Measurements from ENCODE around the gene WIPI1. TPM values are rescaled to one million over a fixed set of nuclear protein-coding genes. Genes with fewer than 3 reads are reported as not detected.

Gene WIPI1
- total RNA-seq, 1 experiment from 2014 or later = 20.2 TPM

- no peak for TF ChIP-seq CTCF (conservative IDR thresholded peaks at IDR 0.05; ENCODE audit: low read depth, low read length)
- TF ChIP-seq EZH2 (IDR thresholded peaks at IDR 0.05; ENCODE audit: low read length, unreplicated experiment) = no peak
- no peak for TF ChIP-seq EZH2phosphoT487 (IDR thresholded peaks at IDR 0.05; ENCODE audit: borderline replicate concordance, low read length)
- BruUV-seq (replicated peaks) = no TSS peak
- Histone ChIP-seq H3K27ac (ENCODE audit: low read length) (no peak overlapping the region), H2AFZ (ENCODE audit: low read length) (no peak overlapping the region), H3K4me2 (ENCODE audit: low read length) (no peak overlapping the region), H3K79me2 (ENCODE audit: low read length) (no peaks in the 10 kb centered on the region), H3F3A (ENCODE audit: low read length, unreplicated experiment) (no peaks in the 10 kb centered on the region), H3K27me3 (ENCODE audit: low read length) (no peaks in the 10 kb centered on the region; the same call in 1 of the 2 replicates), H3K4me3 (ENCODE audit: low read length) (no peak overlapping the region), H3K4me1 (ENCODE audit: insufficient read depth, low read length) (no peaks in the 10 kb centered on the region), H3K36me3 (ENCODE audit: low read depth, low read length) (no peaks in the 10 kb centered on the region), H3K9ac (ENCODE audit: low read length) (no peak overlapping the region), H3K9me3 (ENCODE audit: low read length) (no peaks in the 10 kb centered on the region), H4K20me1 (ENCODE audit: low read length) (no peaks in the 10 kb centered on the region), H3K9me2 (replicated peaks; ENCODE audit: low read length) (no peaks in the 10 kb centered on the region)
- no peak for DNase-seq
- intact Hi-C loops (cut with micrococcal nuclease) = loop anchor here (5.0 kb wide), 1 partner anchor 411 kb away; no protein-coding TSS in a partner anchor
- ChIA-PET CTCF (no interaction called here), POLR2A (ENCODE audit: unreplicated experiment) (no interaction called here)
- ATAC-seq = no peak
Measured at GRCh38 chr17:68468334-68468733, 11.0 kb upstream of the WIPI1 start.

GRCh38 chr17:68463211-68464019 is 6.1 kb upstream of the WIPI1 start:
- Histone ChIP-seq H3K79me2 (ENCODE audit: low read length) (no peaks in the 10 kb centered on the region), H2AFZ (ENCODE audit: low read length) (no peak overlapping the region), H3K4me1 (ENCODE audit: insufficient read depth, low read length) (peaks cover 2% of the 10 kb centered on the region), H3K9me2 (replicated peaks; ENCODE audit: low read length) (no peaks in the 10 kb centered on the region), H3F3A (ENCODE audit: low read length, unreplicated experiment) (no peaks in the 10 kb centered on the region), H3K9ac (ENCODE audit: low read length) (no peak overlapping the region), H3K9me3 (ENCODE audit: low read length) (no peaks in the 10 kb centered on the region), H3K27ac (ENCODE audit: low read length) (no peak overlapping the region), H3K4me3 (ENCODE audit: low read length) (no peak overlapping the region), H3K36me3 (ENCODE audit: low read depth, low read length) (no peaks in the 10 kb centered on the region), H4K20me1 (ENCODE audit: low read length) (no peaks in the 10 kb centered on the region), H3K27me3 (ENCODE audit: low read length) (no peaks in the 10 kb centered on the region; the same call in 1 of the 2 replicates), H3K4me2 (ENCODE audit: low read length) (no peak overlapping the region)
- no TSS peak for BruUV-seq (replicated peaks)
- ChIA-PET CTCF (no interaction called here), POLR2A (ENCODE audit: unreplicated experiment) (no interaction called here)
- intact Hi-C loops (cut with micrococcal nuclease) = loop anchor here (1.0 to 2.0 kb wide), 4 partner anchors 27 to 296 kb away; no protein-coding TSS in a partner anchor
- no peak for ATAC-seq
- TF ChIP-seq CTCF (conservative IDR thresholded peaks at IDR 0.05; ENCODE audit: low read depth, low read length) (no peak), EZH2 (IDR thresholded peaks at IDR 0.05; ENCODE audit: low read length, unreplicated experiment) (no peak), EZH2phosphoT487 (IDR thresholded peaks at IDR 0.05; ENCODE audit: borderline replicate concordance, low read length) (no peak)
- DNase-seq = no peak

All from PC-3 (cell line).